ENCODE data around the gene CD247. TPM values are rescaled to one million over a fixed set of nuclear protein-coding genes. Genes with fewer than 3 reads are reported as not detected.

CD247 gene
- total and polyA plus RNA-seq, 9 of the 15 experiments (the other 6 are each of a cell fraction or from before 2014, with no cell fraction given), result 0.08 to 0.42 (median 0.28) TPM; not detected in 5

DNA sequence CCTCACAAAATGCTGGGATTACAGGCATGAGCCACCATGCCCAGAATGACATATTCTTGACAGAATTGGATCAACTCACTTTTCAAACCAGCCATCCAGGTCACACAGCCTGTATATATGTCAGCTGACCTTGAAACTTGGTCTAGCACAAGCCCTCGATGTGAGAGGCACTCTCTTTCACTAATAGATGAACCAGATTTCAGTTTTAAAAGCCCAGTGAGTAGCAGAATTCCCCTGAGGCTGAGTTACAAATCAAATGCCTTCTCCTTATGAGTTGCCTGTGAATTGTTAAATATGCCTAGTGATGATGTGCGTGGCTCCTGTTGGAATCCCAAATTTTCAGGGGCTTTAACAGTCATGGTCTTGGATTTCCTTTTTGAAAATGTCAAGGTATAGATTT lies 88.7 kb downstream of the CD247 start (continued):
- TF ChIP-seq, protein P1, sequence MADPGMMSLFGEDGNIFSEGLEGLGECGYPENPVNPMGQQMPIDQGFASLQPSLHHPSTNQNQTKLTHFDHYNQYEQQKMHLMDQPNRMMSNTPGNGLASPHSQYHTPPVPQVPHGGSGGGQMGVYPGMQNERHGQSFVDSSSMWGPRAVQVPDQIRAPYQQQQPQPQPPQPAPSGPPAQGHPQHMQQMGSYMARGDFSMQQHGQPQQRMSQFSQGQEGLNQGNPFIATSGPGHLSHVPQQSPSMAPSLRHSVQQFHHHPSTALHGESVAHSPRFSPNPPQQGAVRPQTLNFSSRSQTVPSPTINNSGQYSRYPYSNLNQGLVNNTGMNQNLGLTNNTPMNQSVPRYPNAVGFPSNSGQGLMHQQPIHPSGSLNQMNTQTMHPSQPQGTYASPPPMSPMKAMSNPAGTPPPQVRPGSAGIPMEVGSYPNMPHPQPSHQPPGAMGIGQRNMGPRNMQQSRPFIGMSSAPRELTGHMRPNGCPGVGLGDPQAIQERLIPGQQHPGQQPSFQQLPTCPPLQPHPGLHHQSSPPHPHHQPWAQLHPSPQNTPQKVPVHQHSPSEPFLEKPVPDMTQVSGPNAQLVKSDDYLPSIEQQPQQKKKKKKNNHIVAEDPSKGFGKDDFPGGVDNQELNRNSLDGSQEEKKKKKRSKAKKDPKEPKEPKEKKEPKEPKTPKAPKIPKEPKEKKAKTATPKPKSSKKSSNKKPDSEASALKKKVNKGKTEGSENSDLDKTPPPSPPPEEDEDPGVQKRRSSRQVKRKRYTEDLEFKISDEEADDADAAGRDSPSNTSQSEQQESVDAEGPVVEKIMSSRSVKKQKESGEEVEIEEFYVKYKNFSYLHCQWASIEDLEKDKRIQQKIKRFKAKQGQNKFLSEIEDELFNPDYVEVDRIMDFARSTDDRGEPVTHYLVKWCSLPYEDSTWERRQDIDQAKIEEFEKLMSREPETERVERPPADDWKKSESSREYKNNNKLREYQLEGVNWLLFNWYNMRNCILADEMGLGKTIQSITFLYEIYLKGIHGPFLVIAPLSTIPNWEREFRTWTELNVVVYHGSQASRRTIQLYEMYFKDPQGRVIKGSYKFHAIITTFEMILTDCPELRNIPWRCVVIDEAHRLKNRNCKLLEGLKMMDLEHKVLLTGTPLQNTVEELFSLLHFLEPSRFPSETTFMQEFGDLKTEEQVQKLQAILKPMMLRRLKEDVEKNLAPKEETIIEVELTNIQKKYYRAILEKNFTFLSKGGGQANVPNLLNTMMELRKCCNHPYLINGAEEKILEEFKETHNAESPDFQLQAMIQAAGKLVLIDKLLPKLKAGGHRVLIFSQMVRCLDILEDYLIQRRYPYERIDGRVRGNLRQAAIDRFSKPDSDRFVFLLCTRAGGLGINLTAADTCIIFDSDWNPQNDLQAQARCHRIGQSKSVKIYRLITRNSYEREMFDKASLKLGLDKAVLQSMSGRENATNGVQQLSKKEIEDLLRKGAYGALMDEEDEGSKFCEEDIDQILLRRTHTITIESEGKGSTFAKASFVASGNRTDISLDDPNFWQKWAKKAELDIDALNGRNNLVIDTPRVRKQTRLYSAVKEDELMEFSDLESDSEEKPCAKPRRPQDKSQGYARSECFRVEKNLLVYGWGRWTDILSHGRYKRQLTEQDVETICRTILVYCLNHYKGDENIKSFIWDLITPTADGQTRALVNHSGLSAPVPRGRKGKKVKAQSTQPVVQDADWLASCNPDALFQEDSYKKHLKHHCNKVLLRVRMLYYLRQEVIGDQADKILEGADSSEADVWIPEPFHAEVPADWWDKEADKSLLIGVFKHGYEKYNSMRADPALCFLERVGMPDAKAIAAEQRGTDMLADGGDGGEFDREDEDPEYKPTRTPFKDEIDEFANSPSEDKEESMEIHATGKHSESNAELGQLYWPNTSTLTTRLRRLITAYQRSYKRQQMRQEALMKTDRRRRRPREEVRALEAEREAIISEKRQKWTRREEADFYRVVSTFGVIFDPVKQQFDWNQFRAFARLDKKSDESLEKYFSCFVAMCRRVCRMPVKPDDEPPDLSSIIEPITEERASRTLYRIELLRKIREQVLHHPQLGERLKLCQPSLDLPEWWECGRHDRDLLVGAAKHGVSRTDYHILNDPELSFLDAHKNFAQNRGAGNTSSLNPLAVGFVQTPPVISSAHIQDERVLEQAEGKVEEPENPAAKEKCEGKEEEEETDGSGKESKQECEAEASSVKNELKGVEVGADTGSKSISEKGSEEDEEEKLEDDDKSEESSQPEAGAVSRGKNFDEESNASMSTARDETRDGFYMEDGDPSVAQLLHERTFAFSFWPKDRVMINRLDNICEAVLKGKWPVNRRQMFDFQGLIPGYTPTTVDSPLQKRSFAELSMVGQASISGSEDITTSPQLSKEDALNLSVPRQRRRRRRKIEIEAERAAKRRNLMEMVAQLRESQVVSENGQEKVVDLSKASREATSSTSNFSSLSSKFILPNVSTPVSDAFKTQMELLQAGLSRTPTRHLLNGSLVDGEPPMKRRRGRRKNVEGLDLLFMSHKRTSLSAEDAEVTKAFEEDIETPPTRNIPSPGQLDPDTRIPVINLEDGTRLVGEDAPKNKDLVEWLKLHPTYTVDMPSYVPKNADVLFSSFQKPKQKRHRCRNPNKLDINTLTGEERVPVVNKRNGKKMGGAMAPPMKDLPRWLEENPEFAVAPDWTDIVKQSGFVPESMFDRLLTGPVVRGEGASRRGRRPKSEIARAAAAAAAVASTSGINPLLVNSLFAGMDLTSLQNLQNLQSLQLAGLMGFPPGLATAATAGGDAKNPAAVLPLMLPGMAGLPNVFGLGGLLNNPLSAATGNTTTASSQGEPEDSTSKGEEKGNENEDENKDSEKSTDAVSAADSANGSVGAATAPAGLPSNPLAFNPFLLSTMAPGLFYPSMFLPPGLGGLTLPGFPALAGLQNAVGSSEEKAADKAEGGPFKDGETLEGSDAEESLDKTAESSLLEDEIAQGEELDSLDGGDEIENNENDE (IDR thresholded peaks at IDR 0.05; ENCODE audit: low read depth, low read length), result no peak
